Activated B cell treated with CpG ODN at 0.5 μM for 24 hours (primary cell): ENCODE measurements around the gene CPM. TPM values are rescaled to one million over a fixed set of nuclear protein-coding genes. Genes with fewer than 3 reads are reported as not detected.

ENCODE experiments used
- ATAC-seq: fragments of 200-7000 bp; cut with Tn5 transposase; one replicate; pipeline ENCODE4 v1.10.0; 2021; ENCODE audit warnings: low read depth, mild to moderate bottlenecking, moderate library complexity
- CTCF ChIA-PET: fragments of 350-600 bp; sonication (Branson Sonifier 250); formaldehyde crosslinking; loops from one replicate; lab custom pipeline; 2021; ENCODE audit warnings: antibody characterized with exemption; lab: Charles Lee
- POLR2A ChIA-PET: fragments of 350-600 bp; sonication (Branson Sonifier 250); formaldehyde crosslinking; loops from one replicate; lab custom pipeline; 2021; ENCODE audit warnings: antibody characterized with exemption; lab: Charles Lee
- DNase-seq: peaks from one replicate; pipeline ENCODE4 v3.0.0; 2022
- H3K27ac Mint-ChIP-seq: one replicate; pipeline ENCODE4 v1.8.0; 2020; ENCODE audit warnings: mixed read lengths
- H3K27me3 Mint-ChIP-seq: one replicate; pipeline ENCODE4 v1.8.0; 2021; ENCODE audit warnings: mixed read lengths
- H3K36me3 Mint-ChIP-seq: one replicate; pipeline ENCODE4 v1.8.0; 2021; ENCODE audit warnings: low read depth, mixed read lengths
- H3K4me1 Mint-ChIP-seq: one replicate; pipeline ENCODE4 v1.8.0; 2021; ENCODE audit warnings: mixed read lengths
- H3K4me3 Mint-ChIP-seq: one replicate; pipeline ENCODE4 v1.8.0; 2020; ENCODE audit warnings: mild to moderate bottlenecking, mixed read lengths
- H3K9me3 Mint-ChIP-seq: one replicate; pipeline ENCODE4 v1.8.0; 2020; ENCODE audit warnings: mixed read lengths
- CTCF ChIP-seq: fragments of 200-600 bp; IDR thresholded peaks from one replicate; pipeline ENCODE4 v1.8.0; 2022; ENCODE audit warnings: antibody characterized with exemption, mild to moderate bottlenecking
- intact Hi-C: fragments of 100-400 bp; cut with micrococcal nuclease; formaldehyde crosslinking; loops from one replicate; pipeline ENCODE4 v1.15.1; 2024
- total RNA-seq: library from RNA; stranded (reverse); gene quantifications from 2 replicates; pipeline ENCODE4 v1.2.3, GENCODE V29; 2022

CPM gene
- total RNA-seq, 1 donor from 2014 or later = 10.1 TPM

DNA sequence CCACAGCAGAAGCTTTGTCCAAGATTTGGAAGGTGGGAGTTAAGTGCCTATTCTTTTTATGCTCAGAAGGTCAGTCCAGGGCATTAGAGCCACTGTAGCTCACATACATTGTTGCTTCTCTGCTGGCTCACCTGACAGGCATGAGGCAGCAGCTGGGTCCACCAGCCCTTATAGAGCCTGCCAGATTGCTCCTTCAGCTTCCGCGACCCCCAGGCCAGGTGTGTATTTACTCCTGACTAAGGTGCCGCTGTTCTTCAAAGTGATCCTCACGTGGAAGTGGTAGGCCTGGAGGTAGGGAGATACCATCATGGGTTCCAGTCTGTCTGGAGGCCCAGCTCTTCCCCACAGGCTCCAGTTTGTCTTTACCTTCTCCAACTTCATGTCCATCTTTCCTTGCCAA lies 17.5 kb upstream of the CPM start:
- ATAC-seq (no peak), DNase-seq (no peak)
- no peaks in the 10 kb centered on the region for H3K27me3 Mint-ChIP-seq
- ChIA-PET POLR2A (no interaction called here), CTCF (no interaction called here)
- no peaks in the 10 kb centered on the region for H3K36me3 Mint-ChIP-seq
- TF ChIP-seq CTCF = no peak
- intact Hi-C loops = no loop called here
- no peaks in the 10 kb centered on the region for H3K9me3 Mint-ChIP-seq
- no peak overlapping the region for H3K4me3 Mint-ChIP-seq
- H3K27ac Mint-ChIP-seq = no peak overlapping the region
- no peaks in the 10 kb centered on the region for H3K4me1 Mint-ChIP-seq

DNA sequence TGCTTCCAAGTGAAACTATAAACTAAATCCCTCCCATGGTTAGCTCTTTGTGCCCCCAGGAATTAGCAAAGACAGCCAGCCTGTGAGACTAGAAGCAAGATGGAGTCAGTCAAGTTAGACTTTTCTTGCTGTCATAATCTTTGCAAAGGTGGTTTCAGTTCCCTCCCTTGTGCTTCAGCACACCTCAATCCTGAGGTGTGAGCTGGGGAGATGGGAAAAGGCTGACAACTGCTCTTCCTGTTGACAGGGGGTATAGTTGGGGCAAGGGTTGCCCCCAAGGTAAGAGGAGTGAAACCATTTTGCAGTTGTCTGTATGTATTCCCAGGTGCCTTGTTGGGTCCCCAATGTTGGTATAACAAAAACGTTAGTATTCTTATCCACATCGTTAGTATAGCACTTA lies 12.3 kb upstream of the CPM start:
- ATAC-seq (no peak), DNase-seq (no peak)
- Mint-ChIP-seq H3K4me1 (peaks cover 4% of the 10 kb centered on the region), H3K27me3 (no peaks in the 10 kb centered on the region), H3K4me3 (no peak overlapping the region), H3K36me3 (no peaks in the 10 kb centered on the region), H3K27ac (no peak overlapping the region), H3K9me3 (no peaks in the 10 kb centered on the region)
- ChIA-PET CTCF (no interaction called here), POLR2A (no interaction called here)
- intact Hi-C loops = no loop called here
- no peak for TF ChIP-seq CTCF

DNA sequence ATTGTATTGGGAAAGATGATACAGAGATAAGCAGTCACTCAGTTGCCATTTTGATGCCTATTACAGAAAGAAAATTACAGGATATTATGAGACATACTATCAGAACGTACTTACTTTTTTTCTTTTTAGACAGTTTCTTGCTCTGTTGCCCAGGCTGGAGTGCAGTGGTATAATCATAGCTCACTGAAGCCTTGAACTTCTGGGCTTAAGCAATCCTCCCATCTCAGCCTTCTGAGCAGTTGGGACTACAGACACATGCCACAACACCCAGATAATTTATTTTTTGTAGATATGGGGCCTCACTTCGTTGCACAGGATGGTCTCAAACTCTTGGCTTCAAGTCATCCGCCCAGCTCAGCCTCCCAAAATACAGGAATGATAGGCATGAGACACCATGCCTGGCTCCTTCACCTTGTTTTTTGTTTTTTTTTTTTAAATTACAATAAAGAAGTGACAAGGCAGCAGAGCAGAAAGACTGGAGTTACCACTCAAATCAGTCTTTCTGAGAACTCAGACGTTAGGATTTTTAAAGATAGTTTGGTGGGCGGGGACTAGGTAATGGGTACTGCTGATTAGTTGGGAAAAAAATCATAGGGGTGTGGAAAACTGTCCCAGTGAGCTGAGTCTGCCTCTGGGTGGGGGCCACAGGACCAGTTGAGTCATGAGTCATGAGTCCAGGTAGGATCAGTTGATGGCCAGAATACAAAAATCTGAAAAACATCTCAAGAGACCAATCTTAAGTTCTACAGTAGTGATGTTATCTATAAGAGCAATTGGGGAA lies 11.5 kb upstream of the CPM start:
- Mint-ChIP-seq H3K9me3 (no peaks in the 10 kb centered on the region), H3K4me1 (peaks cover 4% of the 10 kb centered on the region), H3K36me3 (no peaks in the 10 kb centered on the region), H3K4me3 (no peak overlapping the region), H3K27me3 (no peaks in the 10 kb centered on the region), H3K27ac (no peak overlapping the region)
- intact Hi-C loops = no loop called here
- no peak for DNase-seq
- ATAC-seq = no peak
- ChIA-PET POLR2A (interaction anchor here (0.7 kb wide), 1 partner anchor 547 kb away, joined by 4 read pairs; no protein-coding TSS in a partner anchor), CTCF (no interaction called here)
- TF ChIP-seq CTCF = no peak

DNA sequence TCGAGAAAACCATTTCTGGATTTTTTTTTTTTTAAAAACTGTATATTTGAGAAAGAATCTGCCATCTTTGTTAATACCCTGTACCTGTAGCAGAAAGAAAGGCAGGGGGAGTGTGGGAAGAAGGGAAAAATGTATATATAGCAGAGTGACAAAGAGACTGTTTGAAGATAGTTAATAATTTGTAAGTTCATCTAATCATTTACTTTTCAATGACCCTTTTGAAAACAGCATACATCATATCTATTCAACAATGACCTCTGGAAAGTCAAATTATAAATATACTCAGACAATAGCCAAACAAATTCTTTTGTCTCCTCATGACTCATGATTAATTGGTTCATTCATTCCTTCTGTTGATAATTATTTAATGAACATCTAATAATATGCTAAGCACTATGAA lies 10.9 kb upstream of the CPM start:
- H3K4me3 Mint-ChIP-seq = no peak overlapping the region
- DNase-seq (no peak), ATAC-seq (no peak)
- no peaks in the 10 kb centered on the region for H3K36me3 Mint-ChIP-seq
- H3K27me3 Mint-ChIP-seq = no peaks in the 10 kb centered on the region
- POLR2A ChIA-PET = no interaction called here
- no peak overlapping the region for H3K27ac Mint-ChIP-seq
- CTCF ChIA-PET = no interaction called here
- H3K4me1 Mint-ChIP-seq = peaks cover 4% of the 10 kb centered on the region
- no peaks in the 10 kb centered on the region for H3K9me3 Mint-ChIP-seq
- intact Hi-C loops = no loop called here
- no peak for TF ChIP-seq CTCF

GRCh38 chr12:68940731-68941130 lies 7.8 kb upstream of the CPM start:
- DNase-seq = no peak
- ChIA-PET POLR2A (no interaction called here), CTCF (no interaction called here)
- Mint-ChIP-seq H3K4me1 (peaks cover 4% of the 10 kb centered on the region), H3K36me3 (no peaks in the 10 kb centered on the region), H3K27me3 (no peaks in the 10 kb centered on the region), H3K4me3 (no peak overlapping the region), H3K27ac (no peak overlapping the region), H3K9me3 (no peaks in the 10 kb centered on the region)
- no peak for ATAC-seq
- intact Hi-C loops = no loop called here
- TF ChIP-seq CTCF = no peak
